KMS-11 (cell line): ENCODE measurements around the gene WDFY1.

Experiments
- H2AFZ ChIP-seq: fragments of 200-600 bp; sonication (generic); 2 replicates; pipeline ENCODE4 v1.6.1; 2016; ENCODE audit warnings: antibody characterized with exemption, mixed run types, low read depth
- H3K27ac ChIP-seq: fragments of 200-600 bp; sonication (generic); 2 replicates; pipeline ENCODE4 v1.6.1; 2016; ENCODE audit warnings: mild to moderate bottlenecking, mixed run types
- H3K27me3 ChIP-seq: fragments of 200-600 bp; sonication (generic); 2 replicates; pipeline ENCODE4 v1.6.1; 2017; ENCODE audit warnings: mild to moderate bottlenecking, low read depth, mixed run types, moderate library complexity; ENCODE audit not compliant: insufficient read depth
- H3K36me3 ChIP-seq: fragments of 200-600 bp; sonication (generic); 2 replicates; pipeline ENCODE4 v1.6.1; 2017; ENCODE audit warnings: mild to moderate bottlenecking, mixed run types; ENCODE audit not compliant: insufficient read depth
- H3K4me1 ChIP-seq: fragments of 200-600 bp; sonication (generic); 2 replicates; pipeline ENCODE4 v1.6.1; 2016; ENCODE audit warnings: mild to moderate bottlenecking, low read depth, mixed run types; ENCODE audit not compliant: poor library complexity, severe bottlenecking
- H3K4me2 ChIP-seq: fragments of 200-600 bp; sonication (generic); 2 replicates; pipeline ENCODE4 v1.7.0; 2016; ENCODE audit warnings: mild to moderate bottlenecking, mixed run types
- H3K4me3 ChIP-seq: fragments of 200-600 bp; sonication (generic); IDR thresholded peaks from 2 replicates; pipeline ENCODE4 v1.6.1; 2017; ENCODE audit warnings: low read depth, low read length, mixed read lengths; ENCODE audit not compliant: insufficient read depth
- H3K79me2 ChIP-seq: fragments of 200-600 bp; sonication (generic); 2 replicates; pipeline ENCODE4 v1.6.1; 2016; ENCODE audit warnings: low read depth, mixed run types; ENCODE audit not compliant: insufficient read depth
- H3K9ac ChIP-seq: fragments of 200-600 bp; sonication (generic); 2 replicates; pipeline ENCODE4 v1.6.1; 2016; ENCODE audit warnings: mild to moderate bottlenecking, mixed run types
- H4K20me1 ChIP-seq: fragments of 200-600 bp; sonication (generic); 2 replicates; pipeline ENCODE4 v1.6.1; 2016; ENCODE audit warnings: mild to moderate bottlenecking, mixed run types; ENCODE audit not compliant: insufficient read depth
- CTCF ChIP-seq: fragments of 200-600 bp; sonication (generic); conservative IDR thresholded peaks from 2 replicates; pipeline ENCODE4 v1.6.1; 2017; ENCODE audit warnings: low read depth, mild to moderate bottlenecking, antibody characterized with exemption, low read length, moderate library complexity, mixed read lengths

WDFY1 gene

GRCh38 chr2:223894009-223894408 is 51.1 kb downstream of the WDFY1 start:
- peaks cover 31% of the 10 kb centered on the region for H3K4me1 ChIP-seq
- H3K27me3 ChIP-seq = no peaks in the 10 kb centered on the region
- no peak overlapping the region for H3K27ac ChIP-seq
- H3K9ac ChIP-seq = no peak overlapping the region
- no peak overlapping the region for H2AFZ ChIP-seq
- no peaks in the 10 kb centered on the region for H3K79me2 ChIP-seq
- no peak for TF ChIP-seq CTCF
- no peak overlapping the region for H3K4me3 ChIP-seq
- H3K36me3 ChIP-seq = no peaks in the 10 kb centered on the region
- no peaks in the 10 kb centered on the region for H4K20me1 ChIP-seq
- H3K4me2 ChIP-seq = no peak overlapping the region

- H3K9ac ChIP-seq = no peak overlapping the region
- H2AFZ ChIP-seq = no peak overlapping the region
- H3K27ac ChIP-seq = no peak overlapping the region
- peaks cover 13% of the 10 kb centered on the region for H3K4me1 ChIP-seq
- no peak overlapping the region for H3K4me3 ChIP-seq
- H3K4me2 ChIP-seq = no peak overlapping the region
- H3K36me3 ChIP-seq = no peaks in the 10 kb centered on the region
- no peaks in the 10 kb centered on the region for H3K27me3 ChIP-seq
- TF ChIP-seq CTCF = no peak
- H3K79me2 ChIP-seq = no peaks in the 10 kb centered on the region
- H4K20me1 ChIP-seq = no peaks in the 10 kb centered on the region
Measured at GRCh38 chr2:223890721-223891120, 54.4 kb downstream of the WDFY1 start.

- Histone ChIP-seq H3K36me3 (no peaks in the 10 kb centered on the region), H3K79me2 (no peaks in the 10 kb centered on the region), H3K9ac (no peak overlapping the region), H3K4me2 (no peak overlapping the region), H2AFZ (no peak overlapping the region), H3K4me3 (no peak overlapping the region), H4K20me1 (no peaks in the 10 kb centered on the region), H3K27me3 (no peaks in the 10 kb centered on the region), H3K4me1 (no peaks in the 10 kb centered on the region), H3K27ac (no peak overlapping the region)
- TF ChIP-seq CTCF = no peak
Measured at GRCh38 chr2:223889229-223889628, 55.9 kb downstream of the WDFY1 start.

GRCh38 chr2:223888251-223888650 is 56.9 kb downstream of the WDFY1 start:
- H3K4me3 ChIP-seq = no peak overlapping the region
- no peak overlapping the region for H2AFZ ChIP-seq
- H3K79me2 ChIP-seq = no peaks in the 10 kb centered on the region
- H3K9ac ChIP-seq = no peak overlapping the region
- no peaks in the 10 kb centered on the region for H4K20me1 ChIP-seq
- H3K4me2 ChIP-seq = no peak overlapping the region
- H3K27ac ChIP-seq = no peak overlapping the region
- H3K4me1 ChIP-seq = no peaks in the 10 kb centered on the region
- no peaks in the 10 kb centered on the region for H3K36me3 ChIP-seq
- no peak for TF ChIP-seq CTCF
- no peaks in the 10 kb centered on the region for H3K27me3 ChIP-seq
